Astrocyte of the spinal cord (primary cell): ENCODE measurements around the gene KRT36.

ENCODE experiments used
- DNase-seq: peaks from one replicate; pipeline ENCODE4 v3.0.0; 2011; ENCODE audit warnings: low read depth, low spot score
- H3K4me3 ChIP-seq: 2 replicates; pipeline ENCODE4 v1.5.1; 2011; ENCODE audit warnings: low read depth, mild to moderate bottlenecking, low read length, moderate library complexity
- in situ Hi-C: cut with HindIII; loops from 2 replicates; pipeline ENCODE4 v1.10.0; 2017; ENCODE audit warnings: low sequenced_read_pairs
- TF ChIP-seq, protein P1 (sequence below): IDR thresholded peaks from 2 replicates; pipeline ENCODE4 v1.5.1; 2012; ENCODE audit warnings: low read depth, mild to moderate bottlenecking, low read length, inconsistent platforms

Gene KRT36

DNA sequence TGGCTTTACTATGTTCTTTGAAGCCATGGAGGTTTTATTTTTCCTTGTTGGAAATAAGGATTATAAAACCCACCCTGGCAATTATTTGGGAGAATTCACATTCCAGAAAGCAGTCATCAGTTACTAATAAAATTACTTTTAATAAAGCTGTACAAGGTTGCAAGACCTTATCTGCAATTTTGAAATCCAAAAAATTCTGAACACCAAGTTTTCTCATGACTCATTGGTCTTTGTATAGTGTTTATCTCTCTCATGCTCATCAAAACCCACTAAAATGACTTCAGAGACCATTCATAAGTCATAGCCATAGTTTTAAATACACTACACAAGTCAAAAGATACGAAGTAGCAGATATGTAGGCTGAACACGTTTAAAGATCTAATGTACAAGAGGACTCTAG lies 42.9 kb downstream of the KRT36 start:
- DNase-seq, result no peak
- H3K4me3 ChIP-seq, result no peak overlapping the region
- in situ Hi-C loops, result no loop called here
- TF ChIP-seq, protein P1, sequence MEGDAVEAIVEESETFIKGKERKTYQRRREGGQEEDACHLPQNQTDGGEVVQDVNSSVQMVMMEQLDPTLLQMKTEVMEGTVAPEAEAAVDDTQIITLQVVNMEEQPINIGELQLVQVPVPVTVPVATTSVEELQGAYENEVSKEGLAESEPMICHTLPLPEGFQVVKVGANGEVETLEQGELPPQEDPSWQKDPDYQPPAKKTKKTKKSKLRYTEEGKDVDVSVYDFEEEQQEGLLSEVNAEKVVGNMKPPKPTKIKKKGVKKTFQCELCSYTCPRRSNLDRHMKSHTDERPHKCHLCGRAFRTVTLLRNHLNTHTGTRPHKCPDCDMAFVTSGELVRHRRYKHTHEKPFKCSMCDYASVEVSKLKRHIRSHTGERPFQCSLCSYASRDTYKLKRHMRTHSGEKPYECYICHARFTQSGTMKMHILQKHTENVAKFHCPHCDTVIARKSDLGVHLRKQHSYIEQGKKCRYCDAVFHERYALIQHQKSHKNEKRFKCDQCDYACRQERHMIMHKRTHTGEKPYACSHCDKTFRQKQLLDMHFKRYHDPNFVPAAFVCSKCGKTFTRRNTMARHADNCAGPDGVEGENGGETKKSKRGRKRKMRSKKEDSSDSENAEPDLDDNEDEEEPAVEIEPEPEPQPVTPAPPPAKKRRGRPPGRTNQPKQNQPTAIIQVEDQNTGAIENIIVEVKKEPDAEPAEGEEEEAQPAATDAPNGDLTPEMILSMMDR, result no peak

DNA sequence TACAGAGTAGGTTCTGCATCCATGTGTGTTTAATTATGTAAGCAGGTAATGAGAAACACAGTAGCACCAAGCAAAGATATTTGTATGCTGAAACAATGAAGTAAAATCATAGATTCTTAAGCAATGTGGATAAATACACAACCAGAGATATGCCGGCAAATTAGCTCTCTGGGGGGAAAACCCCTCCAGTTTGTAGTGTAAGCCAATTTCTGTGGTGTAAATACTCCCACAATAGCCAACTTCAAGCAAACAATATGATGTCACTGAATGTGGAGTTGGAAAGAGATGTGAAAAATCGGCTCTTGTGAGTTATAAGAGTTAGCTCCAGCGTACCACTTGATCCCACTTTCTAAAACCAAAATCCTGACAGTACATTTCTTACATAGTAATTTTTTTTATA lies 45.1 kb downstream of the KRT36 start:
- DNase-seq, result no peak
- no peak overlapping the region for H3K4me3 ChIP-seq
- in situ Hi-C loops, result no loop called here
- TF ChIP-seq, protein P1, result no peak

DNA sequence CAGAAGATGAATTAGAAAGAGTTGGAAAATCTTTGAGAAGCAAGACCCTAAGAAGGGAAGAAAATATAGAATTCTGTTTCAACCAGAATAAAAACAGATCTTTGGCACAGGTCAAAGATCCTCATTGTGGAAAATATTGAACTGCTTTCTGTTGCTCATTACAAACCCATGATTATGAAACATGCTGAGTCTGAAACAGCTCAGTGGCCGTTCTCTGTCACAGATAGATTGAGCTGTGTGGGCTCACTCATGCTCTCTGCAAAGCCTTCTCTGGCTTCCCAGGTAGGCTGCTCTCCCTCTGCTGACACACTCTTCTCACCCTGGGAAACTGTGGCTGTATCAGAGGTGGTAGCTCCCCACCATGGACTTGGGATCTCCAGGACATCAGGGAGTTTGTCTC lies 45.5 kb downstream of the KRT36 start:
- in situ Hi-C loops, result no loop called here
- H3K4me3 ChIP-seq, result no peak overlapping the region
- TF ChIP-seq, protein P1, result no peak
- no peak for DNase-seq

DNA sequence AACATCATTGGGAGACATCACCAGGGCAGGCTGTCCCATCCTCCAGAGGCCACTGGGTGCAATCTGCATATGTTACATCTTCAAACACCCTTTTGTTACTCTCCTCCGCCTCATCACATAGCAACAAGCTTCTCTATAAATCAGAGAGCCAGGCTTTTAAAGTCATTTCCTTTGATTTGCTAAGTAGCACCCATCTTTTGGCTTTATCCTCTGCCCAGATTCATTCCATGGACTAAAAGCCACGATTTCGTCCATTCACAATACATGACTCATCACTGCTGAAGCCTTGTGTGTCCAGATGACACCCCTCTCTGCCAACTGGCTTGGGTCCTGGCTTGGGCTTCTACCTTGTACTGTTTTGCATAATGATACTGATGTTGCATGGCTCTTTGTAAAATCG lies 47.0 kb downstream of the KRT36 start:
- H3K4me3 ChIP-seq, result no peak overlapping the region
- in situ Hi-C loops, result no loop called here
- TF ChIP-seq, protein P1, result no peak
- peak; percentile 47 for DNase-seq

DNA sequence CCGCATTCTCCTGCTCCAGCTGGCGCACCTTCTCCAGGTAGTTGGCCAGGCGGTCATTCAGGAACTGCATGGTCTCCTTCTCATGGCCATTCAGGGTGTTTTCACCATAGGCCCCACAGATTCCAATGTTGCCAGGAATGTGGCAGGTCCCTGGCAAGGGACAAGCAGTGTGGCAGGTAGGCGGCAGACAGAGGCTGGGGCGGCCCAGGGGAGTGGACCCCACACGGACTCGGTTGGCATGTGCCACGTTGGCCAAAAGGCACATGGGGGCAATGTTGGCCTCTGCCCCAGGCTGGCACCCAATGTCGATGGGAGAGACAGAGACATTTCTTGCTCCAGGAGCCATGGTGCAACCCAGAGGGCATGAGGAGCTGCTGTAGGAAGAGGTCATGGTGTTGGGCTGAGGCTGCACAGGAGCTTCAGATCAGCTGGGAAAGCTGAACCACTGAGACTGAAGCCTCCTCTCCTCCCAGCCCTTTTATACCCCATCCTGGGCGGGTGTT lies 49.1 kb downstream of the KRT36 start, which contains the start of gene KRT38:
TSS of gene KRT38 (minus strand) at position 453 of the 503 bp plus-strand sequence. CDS start at position 391, 62 bp downstream.
- TF ChIP-seq, protein P1, result no peak
- in situ Hi-C loops, result no loop called here
- DNase-seq, result no peak
- H3K4me3 ChIP-seq, result no peak within 1 kb of the TSS

DNA sequence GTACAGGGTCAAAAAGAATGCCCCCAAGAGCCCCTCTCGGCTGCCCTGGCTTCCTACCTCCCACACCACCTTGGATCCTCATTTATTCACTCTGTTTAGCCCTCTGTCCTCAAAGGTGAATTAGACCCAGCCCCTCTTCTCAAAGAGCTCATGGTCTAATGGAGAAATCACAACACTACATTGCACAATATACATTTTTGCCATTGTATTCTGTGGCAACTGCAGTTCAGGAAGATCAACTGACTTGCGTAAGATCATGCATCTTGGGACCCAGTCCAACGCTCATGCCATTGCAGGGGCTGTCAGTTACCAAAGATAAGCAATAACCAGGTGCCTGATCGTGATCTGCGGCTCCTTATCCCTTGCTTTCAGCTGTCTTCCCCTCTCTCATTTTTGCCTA lies 50.3 kb downstream of the KRT36 start:
- in situ Hi-C loops, result no loop called here
- TF ChIP-seq, protein P1, result no peak
- no peak overlapping the region for H3K4me3 ChIP-seq
- no peak for DNase-seq

DNA sequence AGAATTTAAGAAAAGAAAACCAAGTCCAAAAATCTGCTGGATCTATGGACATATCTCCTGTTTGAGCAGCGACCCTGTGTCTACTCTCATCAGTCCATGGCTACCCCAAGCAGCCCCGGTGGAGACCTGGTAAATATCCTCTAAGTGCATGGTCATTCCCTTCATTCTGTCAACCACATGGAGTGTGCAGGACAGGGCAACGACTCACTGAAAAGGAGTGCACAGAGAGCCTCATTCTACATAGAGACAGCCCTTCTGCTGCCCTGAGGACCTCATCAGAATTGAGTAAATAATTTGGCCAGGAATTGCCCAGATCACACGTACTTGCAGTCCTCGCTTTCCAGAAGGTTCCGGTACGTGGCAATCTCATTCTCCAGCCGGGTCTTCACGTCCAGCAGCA lies 51.9 kb downstream of the KRT36 start:
- in situ Hi-C loops, result no loop called here
- no peak for DNase-seq
- H3K4me3 ChIP-seq, result no peak overlapping the region
- TF ChIP-seq, protein P1, result no peak
